ENCODE data around the gene PRDM12. TPM values are rescaled to one million over a fixed set of nuclear protein-coding genes. Genes with fewer than 3 reads are reported as not detected.

The PRDM12 gene
- 0.30 TPM in 1 of 2 replicates, not detected in the other for total RNA-seq (2014; rRNA removed; shearing (Covaris generic))
- polyA plus RNA-seq (2014; cell fraction: nucleus; rRNA removed) = 0.07 and 0.58 TPM in 2 replicates

DNA sequence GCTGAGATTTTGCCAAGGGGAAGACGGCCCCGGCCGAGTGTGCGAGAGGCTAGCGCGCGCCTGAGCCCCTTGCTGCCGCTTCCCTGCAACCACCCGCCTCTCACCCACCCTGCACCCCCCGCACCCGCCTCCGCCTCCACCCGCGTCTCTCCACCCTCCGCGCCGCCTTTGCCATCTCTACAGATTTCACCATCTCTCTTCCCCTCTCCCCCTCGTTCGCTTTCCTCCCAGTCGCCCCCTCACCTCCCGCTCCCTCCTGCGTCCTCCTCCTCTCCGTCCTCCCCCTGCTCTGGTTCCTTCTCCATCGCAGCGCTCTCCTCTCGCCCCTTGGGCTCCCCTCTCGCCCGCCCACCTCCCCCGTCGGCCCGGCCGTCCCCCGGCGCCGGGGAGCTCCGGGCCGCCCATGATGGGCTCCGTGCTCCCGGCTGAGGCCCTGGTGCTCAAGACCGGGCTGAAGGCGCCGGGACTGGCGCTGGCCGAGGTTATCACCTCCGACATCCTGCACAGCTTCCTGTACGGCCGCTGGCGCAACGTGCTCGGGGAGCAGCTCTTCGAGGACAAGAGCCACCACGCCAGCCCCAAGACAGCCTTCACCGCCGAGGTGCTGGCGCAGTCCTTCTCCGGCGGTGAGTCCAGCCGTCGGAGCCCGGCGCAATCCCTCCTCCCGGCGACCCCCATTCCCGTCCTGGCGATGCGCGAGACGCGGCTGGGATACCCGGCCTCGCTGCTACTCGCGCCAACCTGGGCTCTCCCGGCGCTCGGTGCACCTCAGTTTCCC, at the start of gene PRDM12:
PRDM12 (plus strand) TSS at position 344 of the 778 bp plus-strand sequence; CDS start at position 404, 60 bp downstream.
- no peak for DNase-seq (ENCODE audit: extremely low read depth, low read depth)

DNA sequence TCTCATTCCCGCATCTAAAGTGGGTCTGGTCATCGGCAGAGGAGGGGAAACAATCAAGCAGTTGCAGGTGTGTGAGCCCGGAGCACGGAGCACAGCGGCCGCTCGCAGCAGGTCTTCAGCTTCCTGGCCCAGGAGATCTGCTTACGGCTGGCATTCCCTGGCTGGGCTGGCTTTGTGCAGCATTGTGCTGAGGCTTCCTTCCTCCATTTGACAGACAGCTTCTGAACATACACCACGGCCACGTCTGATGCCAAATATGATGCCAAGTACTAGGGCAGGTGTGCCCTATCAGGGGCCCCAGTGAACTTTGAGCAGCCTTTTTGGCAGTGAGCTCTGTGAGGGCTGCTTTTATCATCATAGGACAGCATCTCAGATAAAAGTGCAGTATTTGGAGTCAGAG, 47.9 kb upstream of the PRDM12 start:
- no peak for DNase-seq (ENCODE audit: extremely low read depth, low read depth)

DNA sequence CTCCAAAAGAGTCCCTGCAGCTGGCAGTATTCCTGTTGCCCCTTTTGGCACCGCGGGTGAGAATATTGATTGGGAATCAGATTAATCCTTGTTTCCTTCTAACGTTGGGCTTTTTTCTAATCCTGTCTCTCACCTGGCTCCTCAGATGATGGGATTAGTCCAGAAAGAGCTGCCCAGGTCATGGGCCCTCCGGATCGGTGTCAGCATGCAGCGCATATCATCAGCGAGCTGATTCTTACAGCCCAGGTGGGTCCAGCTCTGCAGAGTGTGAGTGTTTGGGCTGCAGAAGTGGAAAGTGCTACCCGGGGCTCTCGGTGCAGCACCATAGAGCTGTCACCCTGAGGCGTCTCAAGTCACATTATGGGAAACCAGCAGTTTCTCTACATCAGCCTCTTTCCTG, 40.9 kb upstream of the PRDM12 start:
- no peak for DNase-seq (ENCODE audit: extremely low read depth, low read depth)

DNA sequence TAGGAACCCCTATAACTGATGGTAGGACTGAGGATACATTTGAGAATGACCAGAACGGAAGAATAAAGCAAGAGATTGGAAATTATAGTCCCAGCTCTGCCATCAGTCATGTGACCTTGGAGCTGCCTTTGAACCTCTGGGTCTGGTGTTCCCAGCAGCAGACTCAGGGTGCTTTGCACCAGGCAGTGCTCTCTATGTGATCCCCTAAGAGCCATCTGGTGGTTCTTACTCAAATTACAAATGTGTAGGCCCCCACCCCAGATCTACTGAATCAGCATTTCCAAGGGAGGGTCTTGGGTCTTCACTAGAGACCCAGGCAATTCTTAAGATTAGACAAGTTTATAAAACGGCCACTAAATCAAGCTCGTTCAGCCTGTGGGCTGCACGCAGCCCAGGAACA, 40.2 kb upstream of the PRDM12 start:
- DNase-seq (ENCODE audit: extremely low read depth, low read depth) = no peak

DNA sequence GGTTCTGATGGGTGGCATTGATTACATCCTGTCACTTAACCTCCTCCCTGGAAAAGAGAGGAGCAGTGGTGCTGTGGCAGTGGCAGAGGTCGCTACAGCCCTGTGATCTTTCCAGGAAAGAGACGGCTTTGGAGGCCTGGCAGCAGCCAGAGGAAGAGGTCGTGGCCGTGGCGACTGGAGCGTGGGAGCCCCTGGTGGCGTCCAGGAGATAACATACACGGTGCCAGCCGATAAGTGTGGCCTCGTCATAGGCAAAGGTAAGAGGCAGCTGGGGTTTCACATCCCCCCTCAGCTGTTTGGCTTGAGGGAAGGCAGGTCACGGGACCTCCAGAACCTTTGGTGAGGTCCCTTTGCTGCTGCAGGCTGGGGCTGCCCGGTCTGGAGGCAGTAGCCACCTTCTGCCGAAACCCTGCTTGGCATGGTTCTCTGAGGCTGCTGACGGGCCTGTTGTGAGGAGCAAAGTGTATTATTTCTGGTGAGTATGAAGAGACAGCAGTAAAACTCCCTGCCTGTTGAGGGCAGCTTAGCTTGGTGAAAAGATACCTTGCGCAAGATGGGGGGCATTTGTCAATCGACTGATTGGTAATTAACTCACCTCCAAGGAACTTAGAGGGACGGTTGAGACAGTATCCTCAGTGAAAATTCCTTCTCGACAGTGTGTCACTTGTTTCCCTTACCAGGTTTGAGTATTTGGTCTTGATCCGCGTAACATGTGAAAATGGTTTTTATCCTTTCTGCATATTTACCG, 38.0 kb upstream of the PRDM12 start:
- no peak for DNase-seq (ENCODE audit: extremely low read depth, low read depth)

DNA sequence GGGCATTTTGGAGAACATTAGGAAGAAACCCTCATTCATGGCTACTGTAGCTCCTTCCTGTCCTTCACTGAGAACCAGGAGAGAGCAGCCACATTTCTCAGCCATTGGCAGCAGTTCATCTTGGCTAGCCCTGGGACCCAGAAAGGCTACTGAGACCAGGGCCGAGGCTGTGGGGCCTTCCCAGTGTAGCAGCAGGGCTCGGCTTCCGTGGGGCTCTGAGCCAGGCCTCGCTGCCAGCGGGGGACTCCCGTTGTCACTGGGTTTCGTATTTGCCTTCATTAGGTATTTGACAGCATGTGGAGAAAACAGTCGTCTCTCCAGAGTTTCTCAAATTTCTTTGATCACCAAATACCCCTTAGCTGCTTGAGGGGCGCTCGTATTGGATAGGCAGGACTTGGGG, 37.3 kb upstream of the PRDM12 start:
- DNase-seq (ENCODE audit: extremely low read depth, low read depth) = no peak

DNA sequence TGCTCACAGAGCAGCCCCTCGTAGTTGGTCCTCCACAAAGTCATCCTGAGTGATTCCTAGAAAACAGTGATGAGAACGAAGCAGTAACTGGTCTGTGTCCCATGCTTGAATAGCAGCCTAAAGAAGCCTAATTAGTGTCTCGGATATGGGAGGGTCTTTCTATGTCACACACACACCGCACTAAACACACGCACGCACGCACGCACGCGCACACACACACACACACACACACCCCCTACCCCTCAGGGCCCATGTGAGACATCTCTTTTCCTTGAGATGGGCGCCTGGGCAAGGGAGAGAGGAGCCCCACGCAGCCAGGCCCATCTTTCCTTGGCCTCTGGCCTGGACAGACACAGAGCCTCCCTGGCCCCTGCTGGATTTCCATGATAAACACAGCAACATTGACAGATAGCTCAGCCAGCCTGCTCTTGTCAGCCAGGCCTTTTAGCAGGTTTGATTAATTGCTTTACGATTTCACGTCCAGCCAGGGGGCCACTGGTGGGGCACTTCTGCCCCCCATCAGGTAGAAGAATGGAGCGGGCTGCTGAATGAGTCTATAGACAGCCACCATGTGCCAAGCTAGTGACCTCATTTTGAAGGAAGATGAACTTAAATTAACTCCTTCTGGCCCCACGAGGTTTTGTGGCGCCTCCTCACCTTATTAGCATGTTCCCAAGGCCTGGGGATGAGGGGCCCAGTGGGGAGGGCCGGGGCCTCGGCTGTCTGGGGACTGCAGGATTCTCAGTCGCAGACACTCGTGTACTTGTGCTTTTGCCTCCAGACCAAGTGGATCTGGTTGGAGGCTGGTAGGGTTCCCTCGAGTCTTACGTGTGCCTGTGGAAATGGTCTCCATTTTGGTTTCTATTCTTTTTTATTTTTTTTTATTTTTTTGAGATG, 36.2 kb upstream of the PRDM12 start:
- no peak for DNase-seq (ENCODE audit: extremely low read depth, low read depth)

DNA sequence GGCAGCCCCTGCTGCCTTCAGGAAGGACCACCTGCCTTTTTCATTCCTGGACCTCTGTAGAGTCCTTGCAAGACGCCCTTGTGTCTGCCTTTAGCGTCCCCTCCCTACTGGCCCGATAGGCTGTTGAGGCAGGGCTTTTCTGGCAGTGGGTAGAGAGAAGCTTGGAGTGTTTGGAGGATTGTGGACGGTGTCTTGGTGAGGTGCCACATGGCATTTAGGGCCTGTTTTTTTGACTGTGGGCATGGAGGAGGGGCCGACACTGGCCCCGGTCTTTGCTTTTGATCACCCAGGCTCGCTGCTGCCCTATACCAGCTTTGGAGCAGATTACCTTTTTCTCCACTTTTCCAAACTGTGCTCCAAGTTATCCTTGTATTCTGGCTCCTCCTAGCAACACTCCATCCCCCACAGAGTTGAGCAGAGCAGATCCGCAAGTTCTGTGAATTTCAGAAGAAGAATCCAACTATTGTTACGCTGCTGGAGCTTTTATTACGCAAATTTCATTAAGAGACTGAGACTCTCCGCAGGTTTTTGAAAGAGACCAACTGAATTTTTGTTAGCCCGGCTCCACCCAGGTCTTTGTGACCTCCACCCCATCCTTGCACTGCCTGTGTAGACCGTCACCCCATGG, 34.8 kb upstream of the PRDM12 start:
- no peak for DNase-seq (ENCODE audit: extremely low read depth, low read depth)

DNA sequence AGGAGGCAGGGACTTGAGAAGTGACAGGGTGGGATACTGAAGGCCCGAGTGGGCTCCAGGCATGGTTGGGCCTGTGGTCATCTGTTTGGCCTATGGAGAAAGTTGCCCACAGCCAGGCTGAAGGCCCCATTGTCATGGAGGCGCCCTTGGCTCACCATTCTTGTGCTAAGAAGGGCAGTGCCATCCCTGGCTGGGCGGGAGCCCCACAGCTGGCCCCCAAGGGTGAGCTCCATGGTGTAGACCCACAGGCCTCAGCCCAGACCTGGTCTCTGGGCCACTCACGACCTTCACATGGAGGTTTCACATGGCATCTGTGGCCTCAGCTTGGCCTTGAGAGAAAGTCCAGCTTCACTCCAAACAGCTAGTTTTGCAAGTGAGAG, 34.3 kb upstream of the PRDM12 start:
- DNase-seq (ENCODE audit: extremely low read depth, low read depth) = no peak

DNA sequence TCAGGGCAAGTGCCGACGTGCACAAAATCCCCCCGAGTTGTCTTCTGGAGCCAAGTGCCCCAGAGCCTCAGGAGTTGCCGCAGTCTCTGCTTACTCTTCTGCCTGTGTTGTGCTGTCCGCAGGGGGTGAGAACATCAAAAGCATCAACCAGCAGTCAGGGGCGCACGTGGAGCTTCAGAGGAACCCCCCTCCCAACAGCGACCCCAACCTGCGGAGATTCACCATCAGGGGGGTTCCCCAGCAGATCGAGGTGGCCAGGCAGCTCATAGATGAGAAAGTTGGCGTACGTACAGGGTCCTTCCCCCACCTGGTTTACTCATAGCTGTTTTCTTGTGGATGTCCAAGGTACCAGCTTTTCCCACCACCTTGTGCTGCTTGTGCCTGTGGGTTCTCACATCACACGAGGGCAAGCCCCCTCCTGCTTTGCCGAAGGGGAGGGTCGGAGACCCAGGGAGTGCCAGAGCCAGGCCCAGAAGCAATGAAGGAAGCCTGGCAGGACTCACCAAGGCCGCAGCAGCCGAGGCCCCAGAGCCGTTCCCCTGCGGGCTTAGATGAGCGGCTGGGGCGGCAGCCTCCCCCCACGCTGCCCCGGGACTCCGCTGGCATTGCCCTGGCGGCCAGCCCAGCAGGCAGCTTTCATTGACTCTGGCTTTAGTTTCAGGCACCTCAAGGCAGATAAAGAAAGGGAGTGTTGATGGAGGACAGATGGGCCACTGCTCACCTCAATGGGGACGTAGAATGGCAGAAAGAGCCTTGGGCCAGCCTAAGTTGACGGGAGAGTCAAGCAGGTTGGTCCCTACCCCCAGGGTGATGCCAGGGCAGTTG, 33.7 kb upstream of the PRDM12 start:
- no peak for DNase-seq (ENCODE audit: extremely low read depth, low read depth)

DNA sequence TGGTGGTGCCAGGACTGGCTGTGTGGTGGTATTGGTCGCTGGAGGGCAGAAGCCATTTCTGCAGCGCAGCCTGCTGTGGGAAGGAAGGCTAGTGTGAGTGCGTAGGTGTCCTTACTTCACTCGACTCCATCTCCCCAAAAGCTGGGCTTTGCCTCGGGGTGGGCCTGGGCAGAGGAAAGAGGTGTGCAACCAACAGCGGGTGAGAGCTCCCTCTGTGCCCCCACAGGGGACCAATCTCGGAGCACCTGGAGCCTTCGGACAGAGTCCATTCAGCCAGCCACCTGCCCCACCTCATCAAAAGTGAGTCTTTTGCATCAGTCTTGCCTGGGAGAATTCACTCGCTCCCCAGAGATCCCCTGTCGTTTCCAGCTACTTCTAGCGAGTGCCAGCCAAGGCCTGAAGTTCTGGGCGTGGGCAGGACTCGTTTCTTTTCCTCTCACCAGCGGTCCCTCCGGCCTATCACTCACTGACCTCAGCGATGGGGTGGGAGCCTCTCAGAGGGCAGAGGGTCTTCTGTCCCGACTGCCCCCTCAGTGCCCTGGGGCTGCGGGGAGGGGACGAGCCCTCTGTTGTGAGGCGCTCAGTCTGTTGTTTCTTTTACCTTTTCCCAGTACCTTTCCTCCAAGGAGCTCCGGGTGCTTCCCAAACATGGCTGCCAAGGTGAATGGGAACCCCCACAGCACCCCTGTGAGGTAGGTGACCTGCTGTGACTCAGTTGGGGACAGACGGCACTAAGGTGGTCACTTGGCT, 32.9 kb upstream of the PRDM12 start:
- DNase-seq (ENCODE audit: extremely low read depth, low read depth) = no peak

DNA sequence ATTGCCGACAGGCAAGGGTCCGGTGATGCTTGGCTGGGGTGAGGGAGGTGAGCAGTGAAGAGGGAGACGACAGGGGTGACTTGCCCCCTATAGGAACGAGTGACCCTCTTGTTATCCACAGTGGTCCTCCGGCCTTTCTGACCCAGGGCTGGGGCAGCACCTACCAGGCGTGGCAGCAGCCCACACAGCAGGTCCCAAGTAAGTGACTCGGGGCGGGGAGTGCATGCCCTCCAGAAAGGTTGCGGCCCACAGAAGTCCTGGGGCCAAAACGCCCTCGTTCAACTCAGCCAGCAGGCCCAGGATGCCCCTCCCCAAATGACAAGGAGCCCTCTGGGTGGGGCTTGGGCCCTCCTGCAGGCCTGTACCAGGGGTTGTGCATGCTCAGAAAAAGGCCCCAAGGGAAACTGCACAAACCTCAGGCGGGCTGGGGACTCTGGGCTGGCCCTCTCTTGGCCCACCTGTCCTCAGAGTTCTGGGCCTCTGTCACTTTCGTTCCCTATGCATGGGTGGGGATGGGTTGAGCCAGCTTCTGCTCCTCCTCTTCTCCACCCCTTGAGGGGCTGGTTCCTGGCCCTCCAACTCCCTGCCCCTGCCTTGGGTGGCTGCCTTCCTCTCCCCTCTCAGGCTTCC, 32.2 kb upstream of the PRDM12 start:
- no peak for DNase-seq (ENCODE audit: extremely low read depth, low read depth)

DNA sequence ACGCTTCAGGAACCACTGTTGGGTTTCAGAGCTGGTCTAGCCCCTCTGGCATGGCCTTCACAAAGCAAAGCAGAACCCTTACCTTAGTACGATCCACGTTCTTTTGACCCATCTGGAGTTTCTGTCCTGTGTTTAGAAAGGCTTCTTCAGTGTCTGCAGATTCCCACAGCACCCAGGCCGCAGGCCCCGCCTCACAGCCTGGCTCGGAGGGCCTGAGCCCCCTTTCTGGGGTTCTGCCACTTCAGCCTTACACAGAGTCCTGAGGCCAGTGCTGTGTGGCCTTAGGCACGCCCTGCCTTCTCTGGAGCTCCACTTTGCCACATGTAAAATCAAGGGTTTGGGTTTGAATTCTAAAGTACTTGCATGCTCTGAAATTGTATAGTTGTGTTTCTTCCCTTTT, 31.6 kb upstream of the PRDM12 start:
- no peak for DNase-seq (ENCODE audit: extremely low read depth, low read depth)

DNA sequence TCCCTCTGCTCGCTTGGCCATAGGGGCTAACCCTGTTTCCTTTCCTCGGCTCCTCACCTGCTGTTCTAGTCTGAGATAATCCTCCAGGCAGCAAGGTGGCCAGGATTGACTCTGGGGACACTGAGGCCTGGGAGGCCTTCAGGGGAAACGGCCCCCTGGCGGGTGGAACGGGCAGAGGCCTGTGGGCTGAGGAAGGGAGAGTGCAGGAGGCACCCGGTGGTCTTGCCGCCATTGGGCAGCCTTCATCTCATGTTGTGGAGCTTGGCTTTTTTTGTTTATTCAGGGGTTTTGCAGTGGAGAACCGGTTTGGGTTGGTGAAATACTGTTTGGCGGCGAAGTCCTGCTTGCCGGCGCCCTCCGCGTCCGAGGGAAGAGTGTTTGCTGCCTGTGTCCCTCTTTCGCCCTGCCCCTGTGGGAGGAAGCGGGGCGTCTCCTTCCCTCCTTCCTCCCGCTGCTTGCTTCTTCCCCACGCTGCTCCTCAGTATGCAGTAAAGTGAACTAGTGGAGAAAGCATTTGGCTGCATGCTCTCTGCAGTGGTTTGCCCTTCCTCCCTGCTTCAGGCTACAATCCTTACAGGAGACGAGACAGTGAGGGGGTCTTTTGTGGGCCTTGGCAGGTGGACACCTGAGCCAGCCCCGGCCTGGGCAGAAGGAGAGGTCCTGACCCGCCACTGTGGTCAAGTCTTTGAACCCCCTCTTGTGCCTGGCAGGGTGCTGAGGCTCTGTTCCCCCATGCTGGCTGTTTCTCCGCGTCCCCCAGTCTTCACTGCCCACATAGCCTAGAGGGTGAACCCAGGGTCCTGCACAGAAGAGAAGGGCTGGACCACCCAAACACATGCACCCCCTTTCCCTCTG, 30.8 kb upstream of the PRDM12 start:
- no peak for DNase-seq (ENCODE audit: extremely low read depth, low read depth)

DNA sequence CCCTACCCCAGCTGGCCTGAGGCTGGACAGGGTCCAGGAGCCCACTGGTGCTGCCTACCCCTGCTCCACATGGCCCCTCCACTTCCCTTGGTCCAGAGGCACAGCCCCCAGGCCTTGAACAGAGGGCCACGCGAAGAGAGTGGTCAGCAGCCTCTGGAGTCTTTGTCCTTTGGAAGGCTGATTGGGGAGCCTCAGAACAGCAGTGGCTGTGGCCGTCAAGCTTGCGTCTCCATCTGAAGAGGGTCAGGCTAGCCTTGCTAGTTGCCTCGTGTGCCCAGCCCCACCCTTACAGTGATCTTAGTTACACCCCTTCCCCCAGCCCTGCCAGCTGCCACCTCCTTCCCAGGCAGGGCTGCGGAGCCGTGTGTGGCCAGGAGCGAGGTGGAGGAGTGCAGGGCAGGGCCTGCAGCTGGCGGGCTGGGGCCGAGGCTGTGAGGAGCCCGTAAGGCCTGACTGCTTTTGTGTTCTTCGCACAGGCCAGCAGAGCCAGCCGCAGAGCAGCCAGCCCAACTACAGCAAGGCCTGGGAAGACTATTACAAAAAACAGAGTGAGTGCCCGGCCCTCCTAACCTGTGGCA, 30.1 kb upstream of the PRDM12 start:
- no peak for DNase-seq (ENCODE audit: extremely low read depth, low read depth)

DNA sequence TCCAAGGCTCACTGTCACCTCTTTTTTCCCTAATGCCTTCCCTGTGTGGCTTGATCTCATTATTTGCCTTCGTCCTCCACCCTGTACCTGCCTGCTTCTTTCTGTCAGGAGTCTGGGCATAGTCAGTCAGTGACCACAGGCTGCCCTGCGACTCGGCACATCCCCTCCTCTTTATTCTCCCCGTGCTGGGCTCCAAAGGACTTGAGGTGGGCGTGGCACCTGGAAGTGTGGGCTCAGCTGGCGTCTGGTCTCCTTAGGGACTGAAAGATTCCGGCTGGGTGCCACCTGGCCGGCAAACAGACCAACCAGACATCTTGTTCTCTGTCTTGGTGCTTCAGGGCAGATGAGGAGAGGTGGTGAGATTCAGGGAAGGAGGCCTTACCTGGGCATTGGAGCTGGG, 29.6 kb upstream of the PRDM12 start:
- DNase-seq (ENCODE audit: extremely low read depth, low read depth) = no peak

DNA sequence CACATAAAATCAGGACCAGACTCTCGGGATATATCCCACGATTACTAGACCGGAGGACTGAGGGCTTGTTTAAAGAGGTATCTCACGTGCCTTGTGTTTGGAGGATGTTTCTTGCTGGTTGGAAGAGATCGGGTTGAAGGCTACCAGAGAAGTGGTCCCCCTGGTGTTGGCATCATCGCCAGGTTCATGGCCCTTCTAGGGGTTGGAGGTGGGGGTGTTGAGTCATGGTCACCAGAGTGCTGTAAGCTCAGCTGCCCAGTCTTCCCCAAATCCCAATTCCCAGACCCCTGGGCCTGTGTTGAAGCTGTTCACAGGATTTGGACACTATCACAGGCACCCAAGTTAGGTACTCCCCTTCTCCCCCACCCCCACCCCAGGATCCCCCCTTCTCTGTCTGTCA, 29.1 kb upstream of the PRDM12 start:
- DNase-seq (ENCODE audit: extremely low read depth, low read depth) = no peak

Measured in NCI-H460 (cell line).